NCI-H2196 (cell line): Measurements from ENCODE around the gene CMA1.
"Not testable (repeated sequence)": the region's sequence is repeated elsewhere in the genome, so short reads cannot be mapped to it uniquely, and the experiment has no call there.

Experiments
- DNase-seq: peaks from one replicate; lab custom pipeline; 2025; ENCODE audit not compliant: unreplicated experiment; lab: John Stamatoyannopoulos, UW

Gene CMA1

GRCh38 chr14:24470450-24470849 is 37.6 kb downstream of the CMA1 start:
- DNase-seq, result not testable (repeated sequence)

DNA sequence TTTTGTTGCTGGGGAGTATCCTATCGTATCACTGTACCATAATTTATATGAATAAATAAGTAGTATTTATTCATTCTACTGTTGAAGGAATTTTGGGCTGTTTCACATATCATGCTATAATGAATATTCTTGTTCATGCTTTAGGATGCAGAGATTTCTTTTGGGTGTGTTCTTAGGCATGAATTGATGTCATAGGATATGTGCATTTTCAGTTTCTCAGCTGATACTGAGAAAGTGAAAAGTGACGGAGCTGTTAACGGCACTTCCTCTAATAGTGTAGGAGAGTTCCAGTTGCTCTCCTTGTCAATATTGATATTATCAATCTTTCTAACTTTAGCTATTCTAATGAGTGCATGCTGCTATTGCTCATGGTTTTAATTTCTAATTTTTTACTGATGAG is 42.3 kb downstream of the CMA1 start:
- DNase-seq, result no peak

DNA sequence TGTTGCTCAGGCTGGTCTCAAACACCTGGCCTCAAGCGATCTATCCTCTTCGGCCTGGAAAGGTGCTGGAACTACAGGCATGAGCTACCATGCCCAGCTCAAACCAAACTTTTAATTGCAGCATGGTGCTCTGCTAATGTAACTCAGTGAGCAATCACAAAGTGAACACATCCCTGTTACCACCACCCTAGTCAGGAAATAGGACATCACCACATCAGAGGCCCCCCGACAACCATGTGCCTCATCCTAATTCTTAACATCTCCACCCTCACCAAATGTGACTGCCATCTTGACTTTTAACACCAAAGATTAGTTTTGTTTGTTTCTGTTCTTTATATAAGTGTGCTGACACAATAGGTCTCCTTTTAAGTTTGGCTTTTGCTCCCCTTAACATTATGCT is 42.7 kb downstream of the CMA1 start:
- no peak for DNase-seq

- DNase-seq, result no peak
Measured at GRCh38 chr14:24463884-24464785, 43.9 kb downstream of the CMA1 start.

- no peak for DNase-seq
Measured at GRCh38 chr14:24463017-24463883, 44.8 kb downstream of the CMA1 start.

GRCh38 chr14:24461336-24461735 is 46.7 kb downstream of the CMA1 start:
- no peak for DNase-seq

DNA sequence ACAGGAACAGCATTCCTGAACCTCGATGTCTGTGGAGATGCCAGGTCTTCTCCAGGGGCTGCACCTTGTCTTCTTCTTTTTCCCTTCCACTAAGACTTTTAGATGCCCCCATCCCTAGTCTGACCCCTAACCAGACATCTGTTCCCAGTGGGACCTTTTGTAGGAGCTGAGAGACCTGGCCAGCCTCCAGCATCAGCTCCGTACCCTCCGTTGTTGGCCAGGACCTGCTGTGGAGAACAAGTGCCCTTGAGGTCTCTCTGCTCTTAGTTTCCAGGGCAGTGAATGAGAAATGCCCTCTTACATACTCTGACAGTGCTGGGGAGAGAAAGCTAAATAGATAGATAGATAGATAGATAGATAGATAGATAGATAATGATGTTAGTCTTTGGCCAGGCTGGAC is 48.7 kb downstream of the CMA1 start:
- no peak for DNase-seq

GRCh38 chr14:24458736-24459135 is 49.3 kb downstream of the CMA1 start:
- no peak for DNase-seq

DNA sequence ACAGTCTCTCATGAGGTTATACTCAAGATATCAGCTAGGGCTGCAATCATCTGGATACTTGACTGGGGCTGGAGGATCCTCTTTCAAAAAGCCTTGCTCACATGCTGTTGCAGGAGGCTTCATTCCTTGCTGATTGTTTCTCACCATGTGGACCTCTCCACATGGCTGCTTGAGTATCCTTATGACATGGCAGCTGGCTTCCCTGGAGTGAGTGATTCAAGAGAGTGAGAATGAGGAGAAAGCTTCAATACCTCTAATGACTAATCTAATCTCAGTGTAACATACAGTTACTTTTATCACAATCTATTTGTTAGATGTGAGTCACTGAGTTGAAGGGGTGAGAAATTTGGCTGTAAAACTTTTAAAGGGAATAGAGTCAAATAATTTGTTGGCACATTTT is 51.1 kb downstream of the CMA1 start:
- DNase-seq, result no peak
